Activated T-helper 17 cell treated with anti-CD3 and anti-CD28 coated beads, Interleukin-2, amount 50 U/mL, for 72 hours (primary cell): ENCODE data around the gene PGM3. TPM values are rescaled to one million over a fixed set of nuclear protein-coding genes. Genes with fewer than 3 reads are reported as not detected.

Experiments
- ATAC-seq: fragments of 150-1000 bp; cut with Tn5 transposase; replicated peaks from 2 replicates; pipeline ENCODE4 v1.10.0; 2021; ENCODE audit warnings: mild to moderate bottlenecking, moderate library complexity
- H3K27ac Mint-ChIP-seq: one replicate; pipeline ENCODE4 v1.8.0; 2022; ENCODE audit warnings: mixed read lengths
- H3K27me3 Mint-ChIP-seq: one replicate; pipeline ENCODE4 v1.8.0; 2022; ENCODE audit warnings: mixed read lengths
- H3K36me3 Mint-ChIP-seq: one replicate; pipeline ENCODE4 v1.8.0; 2022; ENCODE audit warnings: low read depth, mild to moderate bottlenecking, mixed read lengths
- H3K4me1 Mint-ChIP-seq: one replicate; pipeline ENCODE4 v1.8.0; 2022; ENCODE audit warnings: mixed read lengths
- H3K4me3 Mint-ChIP-seq: one replicate; pipeline ENCODE4 v1.8.0; 2022; ENCODE audit warnings: mild to moderate bottlenecking, mixed read lengths
- H3K9me3 Mint-ChIP-seq: one replicate; pipeline ENCODE4 v1.8.0; 2022; ENCODE audit warnings: mixed read lengths
- total RNA-seq, 2 donors: library from RNA; stranded (reverse); gene quantifications; one replicate each; pipeline ENCODE4 v1.2.3, GENCODE V29; 2022

PGM3 gene
- total RNA-seq, 2 donors from 2014 or later = 21.3 to 35.8 TPM

DNA sequence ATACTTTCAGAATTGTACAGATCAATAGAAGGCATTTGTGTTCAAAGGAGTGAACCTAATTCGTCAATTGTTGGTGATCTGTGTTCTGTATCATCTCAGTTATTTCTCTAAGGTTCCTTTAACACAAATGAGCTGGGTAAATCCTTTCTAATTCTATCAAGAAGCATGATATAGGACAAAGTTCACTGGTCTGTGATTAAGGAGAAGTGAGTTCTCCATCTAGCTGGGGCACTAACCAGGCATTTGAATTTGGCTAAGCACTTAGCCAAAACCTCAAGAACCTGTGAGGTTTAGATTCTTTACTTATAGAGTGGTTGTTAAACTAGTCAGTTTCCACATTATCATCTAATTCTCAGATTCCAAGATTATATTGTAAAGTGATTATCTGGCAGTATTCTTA lies 75.3 kb downstream of the PGM3 start:
- H3K27ac Mint-ChIP-seq = no peak overlapping the region
- H3K27me3 Mint-ChIP-seq = no peaks in the 10 kb centered on the region
- no peak overlapping the region for H3K4me3 Mint-ChIP-seq
- H3K4me1 Mint-ChIP-seq = no peaks in the 10 kb centered on the region
- H3K9me3 Mint-ChIP-seq = no peaks in the 10 kb centered on the region
- H3K36me3 Mint-ChIP-seq = peaks cover 24% of the 10 kb centered on the region
- no peak for ATAC-seq

Other genes with a start within 250 kb of the PGM3 start
- gene UBE3D, start 127.4 kb downstream of the PGM3 start, total RNA-seq = 10 to 100 TPM in 1 of 2 donors, 1 to 10 TPM in 1; 6.2 to 11.0 TPM
- 1 to 10 TPM; 7.6 to 8.9 TPM for gene DOP1A, start 125.6 kb downstream of the PGM3 start, total RNA-seq
- 1 to 10 TPM; 1.4 to 1.7 TPM for gene RWDD2A, start 92 bp upstream of the PGM3 start, total RNA-seq
- under 1 TPM; 0.32 to 0.42 TPM for gene ME1, start 237.8 kb upstream of the PGM3 start, total RNA-seq